ENCODE data around the gene UBE2Z.

GRCh38 chr17:48912476-48912875 is 4.3 kb downstream of the UBE2Z start:
- TF ChIP-seq CTCF (IDR thresholded peaks at IDR 0.05; ENCODE audit: low read depth, low read length), result no peak
- no peak for TF ChIP-seq EZH2phosphoT487 (IDR thresholded peaks at IDR 0.05; ENCODE audit: low read depth)
